Gastrocnemius medialis (tissue), 4 donors: ENCODE measurements around the gene OPALIN.

ENCODE experiments used
- POLR2A ChIP-seq, 2 donors: fragments of 450-650 bp; IDR thresholded peaks; one replicate each; pipeline ENCODE4 v1.6.1; 2017; ENCODE audit warnings: antibody characterized with exemption in 2 of 2, mild to moderate bottlenecking in 2 of 2, moderate library complexity in 2 of 2
- TF ChIP-seq, protein P1 (sequence below), 5 experiments: fragments of 450-650 bp in 3 of 5; fragments of 200-600 bp in 2 of 5; sonication (generic) in 2 of 5; IDR thresholded peaks in 4 of 5; conservative IDR thresholded peaks in 1 of 5; 1 replicate in 4 of 5; 2 replicates in 1 of 5; pipeline ENCODE4 v1.5.1; 2016 to 2019; ENCODE audit warnings: antibody characterized with exemption in 5 of 5, mild to moderate bottlenecking in 3 of 5, moderate library complexity in 3 of 5

DNA sequence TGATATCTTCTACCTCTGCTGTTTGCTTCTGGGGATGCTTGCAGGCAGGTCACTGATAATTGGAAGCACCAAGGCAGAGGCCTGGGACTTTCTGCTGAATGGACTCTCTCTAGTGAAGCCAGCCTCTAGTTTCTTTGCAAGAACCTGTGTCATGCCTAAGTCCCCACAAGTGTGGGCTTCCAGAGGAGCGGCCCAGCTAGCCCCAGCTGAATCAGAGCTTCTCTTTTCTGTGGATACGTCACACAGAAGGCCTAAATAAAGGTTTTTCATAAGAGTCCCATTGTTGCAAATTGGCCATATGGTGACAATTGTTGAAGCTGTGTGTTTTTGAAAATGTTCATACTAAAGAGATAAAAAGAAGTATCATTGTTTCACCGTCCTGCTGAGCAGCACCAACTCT is 6.8 kb upstream of the OPALIN start:
- no peak for TF ChIP-seq POLR2A (IDR thresholded peaks at IDR 0.05)
- TF ChIP-seq, protein P1, sequence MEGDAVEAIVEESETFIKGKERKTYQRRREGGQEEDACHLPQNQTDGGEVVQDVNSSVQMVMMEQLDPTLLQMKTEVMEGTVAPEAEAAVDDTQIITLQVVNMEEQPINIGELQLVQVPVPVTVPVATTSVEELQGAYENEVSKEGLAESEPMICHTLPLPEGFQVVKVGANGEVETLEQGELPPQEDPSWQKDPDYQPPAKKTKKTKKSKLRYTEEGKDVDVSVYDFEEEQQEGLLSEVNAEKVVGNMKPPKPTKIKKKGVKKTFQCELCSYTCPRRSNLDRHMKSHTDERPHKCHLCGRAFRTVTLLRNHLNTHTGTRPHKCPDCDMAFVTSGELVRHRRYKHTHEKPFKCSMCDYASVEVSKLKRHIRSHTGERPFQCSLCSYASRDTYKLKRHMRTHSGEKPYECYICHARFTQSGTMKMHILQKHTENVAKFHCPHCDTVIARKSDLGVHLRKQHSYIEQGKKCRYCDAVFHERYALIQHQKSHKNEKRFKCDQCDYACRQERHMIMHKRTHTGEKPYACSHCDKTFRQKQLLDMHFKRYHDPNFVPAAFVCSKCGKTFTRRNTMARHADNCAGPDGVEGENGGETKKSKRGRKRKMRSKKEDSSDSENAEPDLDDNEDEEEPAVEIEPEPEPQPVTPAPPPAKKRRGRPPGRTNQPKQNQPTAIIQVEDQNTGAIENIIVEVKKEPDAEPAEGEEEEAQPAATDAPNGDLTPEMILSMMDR (IDR thresholded peaks at IDR 0.05 in 4 of 5, conservative IDR thresholded peaks at IDR 0.05 in 1 of 5) = no peak
